Smooth muscle cell (in vitro differentiated cells): Measurements from ENCODE around the gene NKD2. TPM values are rescaled to one million over a fixed set of nuclear protein-coding genes. Genes with fewer than 3 reads are reported as not detected.

Source experiments
- DNase-seq: peaks from one replicate; lab custom pipeline; 2025; ENCODE audit not compliant: unreplicated experiment; lab: John Stamatoyannopoulos, UW
- H2AFZ ChIP-seq: fragments of 200-600 bp; sonication (generic); 2 replicates; pipeline ENCODE4 v1.6.0; 2016; ENCODE audit warnings: antibody characterized with exemption, low read depth, mild to moderate bottlenecking
- H3F3A ChIP-seq: fragments of 200-600 bp; sonication (generic); 2 replicates; pipeline ENCODE4 v1.6.0; 2017; ENCODE audit warnings: antibody characterized with exemption, low read depth
- H3K27ac ChIP-seq: fragments of 200-600 bp; sonication (generic); 2 replicates; pipeline ENCODE4 v1.5.1; 2016; ENCODE audit warnings: low read depth, mild to moderate bottlenecking
- H3K27me3 ChIP-seq: fragments of 200-600 bp; sonication (generic); 2 replicates; pipeline ENCODE4 v1.6.1; 2016; ENCODE audit warnings: low read depth, mild to moderate bottlenecking
- H3K36me3 ChIP-seq: fragments of 200-600 bp; sonication (generic); 2 replicates; pipeline ENCODE4 v1.5.1; 2016; ENCODE audit warnings: low read depth
- H3K4me1 ChIP-seq: fragments of 200-600 bp; sonication (generic); 2 replicates; pipeline ENCODE4 v1.5.1; 2016; ENCODE audit warnings: low read depth
- H3K4me2 ChIP-seq: fragments of 200-600 bp; sonication (generic); 2 replicates; pipeline ENCODE4 v1.6.0; 2016; ENCODE audit warnings: mild to moderate bottlenecking
- H3K4me3 ChIP-seq: fragments of 200-600 bp; sonication (generic); 2 replicates; pipeline ENCODE4 v1.5.1; 2016; ENCODE audit warnings: mild to moderate bottlenecking
- H3K79me2 ChIP-seq: fragments of 200-600 bp; sonication (generic); 2 replicates; pipeline ENCODE4 v1.6.0; 2016; ENCODE audit warnings: low read depth, mild to moderate bottlenecking
- H3K9ac ChIP-seq: fragments of 200-600 bp; sonication (generic); 2 replicates; pipeline ENCODE4 v1.6.0; 2016; ENCODE audit warnings: low read depth
- H3K9me3 ChIP-seq: fragments of 200-600 bp; sonication (generic); replicated peaks from 2 replicates; pipeline ENCODE4 v1.5.1; 2016; ENCODE audit warnings: low read depth
- H4K20me1 ChIP-seq: fragments of 200-600 bp; sonication (generic); 2 replicates; pipeline ENCODE4 v1.6.0; 2016; ENCODE audit warnings: low read depth
- WGBS: methylation state at CpG from one replicate; pipeline ENCODE4 v1.1.7; 2016; ENCODE audit warnings: low lambda C conversion rate; 5-methylcytosine and 5-hydroxymethylcytosine counted together
- polyA plus RNA-seq: library from polyadenylated mRNA; unstranded; fragments of >200 nt; fragmentation: Nextera tagmentation; extraction: Ambion mirVana; gene quantifications from 2 replicates; pipeline ENCODE4 v1.2.1, GENCODE V29; 2016
- total RNA-seq: library from RNA; depleted of rRNA; stranded (reverse); fragments of >200 nt; gene quantifications from 2 replicates; pipeline ENCODE4 v1.2.3, GENCODE V29; 2014
- TF ChIP-seq, protein P1 (sequence below): fragments of 200-600 bp; sonication (generic); IDR thresholded peaks from 2 replicates; pipeline ENCODE4 v1.5.1; 2017; ENCODE audit warnings: borderline replicate concordance, mild to moderate bottlenecking, antibody characterized with exemption; ENCODE audit not compliant: insufficient read depth, poor library complexity, severe bottlenecking

Gene NKD2
- total and polyA plus RNA-seq, 2 experiments from 2014 or later, result 32.5 to 122 TPM

DNA sequence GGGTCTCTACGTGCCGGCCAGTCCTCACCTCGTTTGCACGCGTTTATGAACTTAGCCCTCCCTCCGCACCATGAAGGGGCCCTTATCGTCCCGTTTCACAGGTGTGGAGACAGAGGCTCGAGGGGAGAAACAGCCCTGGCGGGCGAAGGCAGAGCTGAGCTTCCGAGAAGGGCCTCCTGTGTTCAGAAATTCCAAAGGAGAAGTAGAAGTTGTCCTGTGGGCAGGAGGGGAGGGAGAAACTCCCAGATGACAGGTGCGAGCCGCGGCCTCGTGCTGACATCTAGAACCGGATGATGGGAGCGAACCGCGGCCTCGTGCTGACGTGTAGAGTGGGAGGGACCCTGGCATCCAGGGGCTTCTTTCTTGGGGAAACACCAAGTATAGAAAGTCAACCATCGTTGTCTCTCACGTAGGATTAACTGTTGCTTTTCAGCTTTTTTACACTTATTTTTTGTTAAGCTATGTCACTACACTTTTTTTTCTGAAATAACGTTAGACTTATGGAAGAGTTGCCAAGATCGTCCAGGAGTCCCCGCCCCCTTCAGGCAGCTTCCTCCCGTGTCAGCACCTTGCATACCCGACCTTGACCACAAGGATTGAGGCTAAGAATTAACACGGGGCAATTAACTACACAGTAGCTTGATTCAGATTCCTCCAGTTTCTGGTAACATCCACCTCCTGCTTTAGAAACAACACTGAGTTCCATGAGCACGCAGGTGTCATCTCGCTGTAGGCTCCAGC, 42.8 kb upstream of the NKD2 start:
- H3K4me1 ChIP-seq, result peaks cover 14% of the 10 kb centered on the region
- H2AFZ ChIP-seq, result no peak overlapping the region
- WGBS, result 89% methylated on average over 32 of the region's 32 CpGs
- H3K36me3 ChIP-seq, result no peaks in the 10 kb centered on the region
- no peak for DNase-seq
- no peak overlapping the region for H3K4me3 ChIP-seq
- H3F3A ChIP-seq, result peaks cover 21% of the 10 kb centered on the region
- H3K79me2 ChIP-seq, result no peaks in the 10 kb centered on the region
- no peaks in the 10 kb centered on the region for H3K27me3 ChIP-seq
- H3K4me2 ChIP-seq, result peak overlapping the region; percentile 57
- peak overlapping the region; percentile 90 for H3K27ac ChIP-seq
- TF ChIP-seq, protein P1, sequence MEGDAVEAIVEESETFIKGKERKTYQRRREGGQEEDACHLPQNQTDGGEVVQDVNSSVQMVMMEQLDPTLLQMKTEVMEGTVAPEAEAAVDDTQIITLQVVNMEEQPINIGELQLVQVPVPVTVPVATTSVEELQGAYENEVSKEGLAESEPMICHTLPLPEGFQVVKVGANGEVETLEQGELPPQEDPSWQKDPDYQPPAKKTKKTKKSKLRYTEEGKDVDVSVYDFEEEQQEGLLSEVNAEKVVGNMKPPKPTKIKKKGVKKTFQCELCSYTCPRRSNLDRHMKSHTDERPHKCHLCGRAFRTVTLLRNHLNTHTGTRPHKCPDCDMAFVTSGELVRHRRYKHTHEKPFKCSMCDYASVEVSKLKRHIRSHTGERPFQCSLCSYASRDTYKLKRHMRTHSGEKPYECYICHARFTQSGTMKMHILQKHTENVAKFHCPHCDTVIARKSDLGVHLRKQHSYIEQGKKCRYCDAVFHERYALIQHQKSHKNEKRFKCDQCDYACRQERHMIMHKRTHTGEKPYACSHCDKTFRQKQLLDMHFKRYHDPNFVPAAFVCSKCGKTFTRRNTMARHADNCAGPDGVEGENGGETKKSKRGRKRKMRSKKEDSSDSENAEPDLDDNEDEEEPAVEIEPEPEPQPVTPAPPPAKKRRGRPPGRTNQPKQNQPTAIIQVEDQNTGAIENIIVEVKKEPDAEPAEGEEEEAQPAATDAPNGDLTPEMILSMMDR, result no peak
- no peak overlapping the region for H3K9ac ChIP-seq
- H3K9me3 ChIP-seq, result no peaks in the 10 kb centered on the region
- no peaks in the 10 kb centered on the region for H4K20me1 ChIP-seq

GRCh38 chr5:966345-966710, 42.3 kb upstream of the NKD2 start:
- no peaks in the 10 kb centered on the region for H4K20me1 ChIP-seq
- H3K4me2 ChIP-seq, result peak overlapping the region; percentile 6
- no peaks in the 10 kb centered on the region for H3K79me2 ChIP-seq
- TF ChIP-seq, protein P1, result no peak
- no peaks in the 10 kb centered on the region for H3K36me3 ChIP-seq
- 73% methylated on average over 9 of the region's 9 CpGs for WGBS
- no peak for DNase-seq
- H2AFZ ChIP-seq, result no peak overlapping the region
- H3K9ac ChIP-seq, result no peak overlapping the region
- H3K9me3 ChIP-seq, result no peaks in the 10 kb centered on the region
- H3K4me3 ChIP-seq, result no peak overlapping the region
- peaks cover 14% of the 10 kb centered on the region for H3K4me1 ChIP-seq
- H3F3A ChIP-seq, result peaks cover 21% of the 10 kb centered on the region
- no peak overlapping the region for H3K27ac ChIP-seq
- H3K27me3 ChIP-seq, result no peaks in the 10 kb centered on the region

DNA sequence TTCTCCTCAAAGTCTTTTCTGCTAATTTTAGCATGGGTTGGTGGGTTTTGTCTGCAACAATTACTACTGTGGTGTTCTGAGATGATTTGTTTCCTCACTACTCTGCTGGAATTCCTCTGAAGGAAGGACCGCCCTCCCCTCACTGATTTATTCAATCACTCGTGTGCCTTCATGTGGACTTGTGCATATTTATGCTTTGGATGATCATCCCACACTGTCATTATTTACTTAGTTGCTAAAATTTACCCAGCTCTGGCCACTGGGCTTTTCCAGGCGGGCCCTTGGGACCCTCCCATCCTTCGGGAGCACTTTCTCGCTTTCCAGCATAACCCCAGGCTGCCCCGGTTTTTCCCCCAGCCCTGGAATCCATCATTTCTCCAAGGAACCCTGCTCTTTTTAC, 41.7 kb upstream of the NKD2 start:
- WGBS, result 86% methylated on average over 6 of the region's 6 CpGs
- H3K27me3 ChIP-seq, result no peaks in the 10 kb centered on the region

More for the DNA sequence above, 41.7 kb upstream of the NKD2 start:
- Histone ChIP-seq H2AFZ (no peak overlapping the region), H3K9me3 (no peaks in the 10 kb centered on the region), H3K4me1 (peaks cover 14% of the 10 kb centered on the region), H3K27ac (no peak overlapping the region), H3F3A (peaks cover 21% of the 10 kb centered on the region), H3K79me2 (no peaks in the 10 kb centered on the region), H3K9ac (no peak overlapping the region), H4K20me1 (no peaks in the 10 kb centered on the region), H3K4me2 (no peak overlapping the region), H3K36me3 (no peaks in the 10 kb centered on the region), H3K4me3 (no peak overlapping the region)
- DNase-seq, result no peak
- TF ChIP-seq, protein P1, result no peak
